Lower leg skin (tissue), 3 donors: ENCODE data around the gene CFAP74.

Source experiments
- POLR2A ChIP-seq, 2 donors: fragments of 450-650 bp; IDR thresholded peaks; one replicate each; pipeline ENCODE4 v1.6.1; 2016 to 2017; ENCODE audit warnings: antibody characterized with exemption in 2 of 2, mild to moderate bottlenecking in 1 of 2, moderate library complexity in 1 of 2
- TF ChIP-seq, protein P1 (sequence below), 3 donors: fragments of 450-650 bp; IDR thresholded peaks; one replicate each; pipeline ENCODE4 v1.5.1; 2016; ENCODE audit warnings: antibody characterized with exemption in 3 of 3, mild to moderate bottlenecking in 3 of 3, moderate library complexity in 2 of 3

DNA sequence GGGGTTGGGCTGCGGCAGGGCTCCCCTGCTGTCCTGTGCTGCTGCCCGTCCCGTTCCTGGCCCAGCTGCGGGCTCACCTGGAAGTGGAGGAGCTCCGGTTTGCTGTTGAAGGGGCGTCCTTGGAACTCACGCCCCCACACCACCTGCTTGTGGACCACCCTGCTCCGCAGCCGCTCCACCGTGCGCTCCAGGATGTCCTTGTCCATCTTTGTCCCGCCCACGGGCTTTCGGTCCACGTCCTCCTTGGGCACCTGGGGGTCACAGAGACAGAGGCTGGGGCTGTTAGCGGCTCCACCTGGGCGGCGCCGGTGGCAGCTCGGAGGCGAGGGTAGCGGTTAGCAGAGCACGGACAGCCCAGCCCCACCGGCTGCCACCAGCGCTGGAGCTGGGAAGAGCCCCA is 38.8 kb downstream of the CFAP74 start:
- TF ChIP-seq, protein P1, sequence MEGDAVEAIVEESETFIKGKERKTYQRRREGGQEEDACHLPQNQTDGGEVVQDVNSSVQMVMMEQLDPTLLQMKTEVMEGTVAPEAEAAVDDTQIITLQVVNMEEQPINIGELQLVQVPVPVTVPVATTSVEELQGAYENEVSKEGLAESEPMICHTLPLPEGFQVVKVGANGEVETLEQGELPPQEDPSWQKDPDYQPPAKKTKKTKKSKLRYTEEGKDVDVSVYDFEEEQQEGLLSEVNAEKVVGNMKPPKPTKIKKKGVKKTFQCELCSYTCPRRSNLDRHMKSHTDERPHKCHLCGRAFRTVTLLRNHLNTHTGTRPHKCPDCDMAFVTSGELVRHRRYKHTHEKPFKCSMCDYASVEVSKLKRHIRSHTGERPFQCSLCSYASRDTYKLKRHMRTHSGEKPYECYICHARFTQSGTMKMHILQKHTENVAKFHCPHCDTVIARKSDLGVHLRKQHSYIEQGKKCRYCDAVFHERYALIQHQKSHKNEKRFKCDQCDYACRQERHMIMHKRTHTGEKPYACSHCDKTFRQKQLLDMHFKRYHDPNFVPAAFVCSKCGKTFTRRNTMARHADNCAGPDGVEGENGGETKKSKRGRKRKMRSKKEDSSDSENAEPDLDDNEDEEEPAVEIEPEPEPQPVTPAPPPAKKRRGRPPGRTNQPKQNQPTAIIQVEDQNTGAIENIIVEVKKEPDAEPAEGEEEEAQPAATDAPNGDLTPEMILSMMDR (IDR thresholded peaks at IDR 0.05), result no peak
- no peak for TF ChIP-seq POLR2A (IDR thresholded peaks at IDR 0.05)
